ENCODE data around the gene TAS2R50.
"Not testable (repeated sequence)": the region's sequence is repeated elsewhere in the genome, so short reads cannot be mapped to it uniquely, and the experiment has no call there.

Gene TAS2R50

GRCh38 chr12:10986812-10987211 is at the start of gene TAS2R50:
TSS of gene TAS2R50 (minus strand) at chr12:10986912. CDS start at chr12:10986860, 52 bp downstream.
- DNase-seq, result no peak

GRCh38 chr12:11033959-11034358 is 47.2 kb upstream of the TAS2R50 start:
- not testable (repeated sequence) for DNase-seq

GRCh38 chr12:11031307-11031706 is 44.6 kb upstream of the TAS2R50 start, which contains the start of gene TAS2R31:
TSS of gene TAS2R31 (minus strand) at chr12:11031407. CDS start at chr12:11031335, 72 bp downstream.
- DNase-seq, result no peak

- DNase-seq, result no peak
Observed at GRCh38 chr12:11026118-11026517, 39.4 kb upstream of the TAS2R50 start.

- no peak for DNase-seq
Observed at GRCh38 chr12:11023387-11023786, 36.7 kb upstream of the TAS2R50 start.

GRCh38 chr12:11022520-11022919 is 35.8 kb upstream of the TAS2R50 start, which contains the start of gene TAS2R19:
TSS of gene TAS2R19 (minus strand) at chr12:11022620. CDS start at chr12:11022571, 49 bp downstream.
- no peak for DNase-seq

GRCh38 chr12:11016937-11017336 is 30.2 kb upstream of the TAS2R50 start:
- no peak for DNase-seq

- no peak for DNase-seq
Observed at GRCh38 chr12:11015775-11016430, 29.2 kb upstream of the TAS2R50 start.

- DNase-seq, result no peak
Observed at GRCh38 chr12:11014234-11014633, 27.5 kb upstream of the TAS2R50 start.

- DNase-seq, result no peak
Observed at GRCh38 chr12:11007608-11008007, 20.9 kb upstream of the TAS2R50 start.

GRCh38 chr12:10998204-10998603 is 11.5 kb upstream of the TAS2R50 start, which contains the start of gene TAS2R20:
TSS of gene TAS2R20 (minus strand) at chr12:10998304. CDS start at chr12:10997875, 429 bp downstream.
- DNase-seq, result no peak

GRCh38 chr12:10994307-10994706 is 7.6 kb upstream of the TAS2R50 start:
- DNase-seq, result no peak

- no peak for DNase-seq
Observed at GRCh38 chr12:10989107-10989506, 2.4 kb upstream of the TAS2R50 start.

- DNase-seq, result peak; percentile 12
Observed at GRCh38 chr12:10982244-10982643, 4.5 kb downstream of the TAS2R50 start.

- no peak for DNase-seq
Observed at GRCh38 chr12:10974965-10975364, 11.7 kb downstream of the TAS2R50 start.

- DNase-seq, result no peak
Observed at GRCh38 chr12:10968765-10969456, 17.8 kb downstream of the TAS2R50 start.

- no peak for DNase-seq
Observed at GRCh38 chr12:10967409-10967808, 19.3 kb downstream of the TAS2R50 start.

GRCh38 chr12:10966314-10966713 is 20.4 kb downstream of the TAS2R50 start:
- no peak for DNase-seq

- no peak for DNase-seq
Observed at GRCh38 chr12:10965476-10965875, 21.2 kb downstream of the TAS2R50 start.

GRCh38 chr12:10960211-10960610 is 26.5 kb downstream of the TAS2R50 start:
- DNase-seq, result no peak

- no peak for DNase-seq
Observed at GRCh38 chr12:10959804-10960203, 26.9 kb downstream of the TAS2R50 start.

- no peak for DNase-seq
Observed at GRCh38 chr12:10957741-10958140, 29.0 kb downstream of the TAS2R50 start.

GRCh38 chr12:10956085-10956484 is 30.6 kb downstream of the TAS2R50 start:
- DNase-seq, result no peak

- no peak for DNase-seq
Observed at GRCh38 chr12:10952645-10953044, 34.1 kb downstream of the TAS2R50 start.

Measured in activated naive CD4-positive, alpha-beta T cell treated with anti-CD3 and anti-CD28 coated beads, Interleukin-2, amount 50 U/mL, for 16 hours (primary cell).